ENCODE data around the gene NSFL1C.

The NSFL1C gene

GRCh38 chr20:1462834-1463233 lies 3.8 kb downstream of the NSFL1C start:
- in situ Hi-C loops (cut with MboI; ENCODE audit: low sequenced_read_pairs), result no loop called here

GRCh38 chr20:1462001-1462400 lies 4.6 kb downstream of the NSFL1C start:
- in situ Hi-C loops (cut with MboI; ENCODE audit: low sequenced_read_pairs), result no loop called here

GRCh38 chr20:1460275-1460674 lies 6.4 kb downstream of the NSFL1C start:
- in situ Hi-C loops (cut with MboI; ENCODE audit: low sequenced_read_pairs), result no loop called here

DNA sequence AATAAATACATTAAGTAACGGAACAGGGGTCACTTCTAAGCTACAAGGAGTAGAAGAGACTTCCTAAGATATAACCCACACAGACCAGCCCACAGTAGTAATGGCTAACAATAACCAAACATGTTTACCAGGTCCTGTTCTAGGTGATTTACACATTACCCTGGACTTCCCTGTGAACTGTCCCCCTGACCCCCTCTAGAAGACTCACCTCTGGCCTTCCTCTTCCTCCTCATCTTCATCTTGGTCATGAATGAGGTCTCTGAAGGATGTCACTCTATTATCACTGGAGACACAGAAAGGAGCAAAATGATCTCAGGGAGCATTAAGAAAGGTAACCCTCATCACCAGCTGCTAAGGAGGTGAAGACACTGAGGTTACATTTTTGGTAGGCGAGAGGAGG lies 8.7 kb downstream of the NSFL1C start:
- in situ Hi-C loops (cut with MboI; ENCODE audit: low sequenced_read_pairs), result no loop called here

- in situ Hi-C loops (cut with MboI; ENCODE audit: low sequenced_read_pairs), result no loop called here
Observed at GRCh38 chr20:1456300-1456699, 10.3 kb downstream of the NSFL1C start.

- in situ Hi-C loops (cut with MboI; ENCODE audit: low sequenced_read_pairs), result no loop called here
Observed at GRCh38 chr20:1450926-1451491, 15.6 kb downstream of the NSFL1C start.

- in situ Hi-C loops (cut with MboI; ENCODE audit: low sequenced_read_pairs), result no loop called here
Observed at GRCh38 chr20:1449370-1449769, 17.3 kb downstream of the NSFL1C start.

DNA sequence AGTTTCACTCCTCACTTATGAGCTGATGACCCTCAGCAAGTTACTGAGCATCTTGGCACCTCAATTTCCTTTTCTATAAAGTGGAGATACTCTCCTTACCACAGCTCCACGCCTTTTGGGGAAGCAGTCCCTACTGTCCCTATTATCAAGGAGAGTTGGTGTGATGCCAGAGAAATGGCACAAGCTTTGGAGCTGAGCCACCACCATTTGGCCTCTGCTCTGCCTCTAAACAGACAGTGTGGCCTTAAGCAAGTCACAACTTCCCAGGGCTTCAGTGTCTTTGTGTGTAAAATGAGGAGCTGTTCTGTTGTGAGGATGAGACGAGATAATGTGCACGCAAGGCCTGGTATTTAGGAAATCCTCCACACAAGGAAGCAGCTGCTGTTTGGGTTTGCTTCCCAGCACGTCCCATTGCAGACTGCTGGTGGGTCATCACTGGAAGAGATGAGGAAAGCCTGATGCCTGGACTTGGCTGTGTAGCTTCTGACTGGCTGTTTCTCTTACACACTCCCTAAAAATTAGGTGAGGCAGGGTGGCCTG lies 18.5 kb downstream of the NSFL1C start:
- in situ Hi-C loops (cut with MboI; ENCODE audit: low sequenced_read_pairs), result no loop called here

- in situ Hi-C loops (cut with MboI; ENCODE audit: low sequenced_read_pairs), result no loop called here
Observed at GRCh38 chr20:1446536-1446935, 20.1 kb downstream of the NSFL1C start.

- in situ Hi-C loops (cut with MboI; ENCODE audit: low sequenced_read_pairs), result no loop called here
Observed at GRCh38 chr20:1443085-1443484, 23.6 kb downstream of the NSFL1C start.

- in situ Hi-C loops (cut with MboI; ENCODE audit: low sequenced_read_pairs), result no loop called here
Observed at GRCh38 chr20:1442304-1442703, 24.3 kb downstream of the NSFL1C start.

GRCh38 chr20:1441133-1441532 lies 25.5 kb downstream of the NSFL1C start:
- in situ Hi-C loops (cut with MboI; ENCODE audit: low sequenced_read_pairs), result no loop called here

- in situ Hi-C loops (cut with MboI; ENCODE audit: low sequenced_read_pairs), result no loop called here
Observed at GRCh38 chr20:1440024-1440423, 26.6 kb downstream of the NSFL1C start.

DNA sequence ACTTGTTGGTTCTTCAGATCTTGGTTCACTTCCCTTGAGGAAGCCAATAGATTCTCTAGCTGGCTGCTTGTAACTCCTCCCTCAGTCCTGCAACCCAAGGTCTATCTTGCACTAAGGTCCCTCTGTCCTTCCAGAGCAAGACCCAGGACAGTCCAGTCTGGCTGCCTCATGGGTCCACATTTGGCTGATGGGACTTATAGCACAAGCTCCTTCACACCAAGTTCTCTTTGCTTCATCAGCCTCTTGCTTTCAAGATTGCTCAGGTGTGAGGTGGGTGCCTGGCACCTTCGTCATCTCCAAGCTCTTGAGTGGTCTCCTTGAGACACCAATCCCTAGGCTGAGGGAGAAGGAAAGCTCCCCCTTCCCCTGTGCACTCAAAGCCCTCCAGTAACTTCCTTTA lies 28.3 kb downstream of the NSFL1C start:
- in situ Hi-C loops (cut with MboI; ENCODE audit: low sequenced_read_pairs), result no loop called here

- in situ Hi-C loops (cut with MboI; ENCODE audit: low sequenced_read_pairs), result no loop called here
Observed at GRCh38 chr20:1437235-1437904, 29.3 kb downstream of the NSFL1C start.

GRCh38 chr20:1436263-1436662 lies 30.4 kb downstream of the NSFL1C start:
- in situ Hi-C loops (cut with MboI; ENCODE audit: low sequenced_read_pairs), result no loop called here

DNA sequence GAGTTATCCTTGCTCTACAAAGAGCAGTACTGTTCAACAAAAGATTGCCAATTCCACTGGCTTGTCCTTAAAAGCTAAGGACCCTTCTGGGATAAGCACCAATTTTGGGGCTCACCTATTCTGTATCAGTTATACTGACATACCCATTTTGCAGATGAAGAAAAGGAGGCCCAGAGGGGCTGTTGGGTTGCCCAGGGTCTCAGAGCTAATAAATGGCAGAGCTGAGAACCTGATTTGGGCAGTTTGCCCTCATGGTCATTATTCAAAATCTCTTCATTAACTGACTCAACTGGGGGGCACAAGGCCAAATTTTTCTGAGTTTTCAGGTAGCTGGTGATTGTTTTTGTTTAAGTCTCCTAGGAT lies 31.3 kb downstream of the NSFL1C start:
- in situ Hi-C loops (cut with MboI; ENCODE audit: low sequenced_read_pairs), result no loop called here

DNA sequence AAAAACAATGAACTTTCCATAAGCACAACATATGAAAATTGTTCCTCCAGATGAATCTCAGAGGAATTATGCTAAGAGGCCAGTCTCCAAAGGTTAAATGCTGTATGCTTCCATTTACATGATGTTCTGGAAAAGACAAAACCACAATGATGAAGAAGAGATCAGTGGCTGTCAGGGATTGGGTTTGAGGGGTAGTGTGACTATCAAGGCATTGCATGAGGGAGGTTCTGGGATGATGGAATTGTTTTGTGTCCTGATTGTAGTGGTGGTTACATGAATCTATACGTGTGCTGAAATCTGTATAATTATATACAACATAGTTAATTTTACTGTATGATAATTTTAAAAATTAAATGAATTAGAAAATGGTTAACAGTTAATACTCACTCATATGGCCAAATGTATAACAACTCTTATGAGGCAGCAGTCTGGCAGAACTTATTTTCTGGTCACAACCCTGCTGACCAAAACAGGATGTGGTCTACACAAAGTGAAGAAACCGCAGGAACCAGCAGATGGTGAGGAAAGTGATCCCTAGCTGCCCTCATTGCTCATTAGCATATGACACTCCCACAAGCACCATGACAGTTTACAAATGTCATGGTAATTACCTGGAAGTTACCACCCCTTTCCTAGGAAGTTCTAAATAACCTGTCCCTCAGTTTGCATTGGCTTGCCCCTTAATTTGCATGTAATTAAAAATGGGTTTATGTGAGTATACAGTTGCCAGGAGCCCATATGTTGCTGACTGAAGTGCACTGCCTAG lies 31.9 kb downstream of the NSFL1C start:
- in situ Hi-C loops (cut with MboI; ENCODE audit: low sequenced_read_pairs), result no loop called here

DNA sequence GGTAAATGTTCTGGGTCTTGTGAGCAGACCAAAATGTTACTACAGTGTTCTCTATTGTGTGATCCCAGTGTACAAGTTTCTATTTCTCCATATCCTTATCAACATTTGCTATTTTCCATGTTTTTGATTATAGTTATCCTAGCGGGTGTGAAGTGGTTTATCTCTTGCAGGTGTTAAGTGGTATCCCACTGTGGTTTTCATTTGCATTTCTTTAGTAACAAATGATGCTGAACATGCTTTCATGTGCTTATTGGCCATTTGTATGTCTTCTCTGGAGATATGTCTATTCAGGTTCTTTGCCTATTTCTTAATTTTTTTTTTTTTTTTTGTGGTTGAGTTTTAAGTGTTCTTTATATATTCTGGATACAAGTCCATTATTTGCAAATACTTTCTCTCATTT lies 35.5 kb downstream of the NSFL1C start:
- in situ Hi-C loops (cut with MboI; ENCODE audit: low sequenced_read_pairs), result no loop called here

DNA sequence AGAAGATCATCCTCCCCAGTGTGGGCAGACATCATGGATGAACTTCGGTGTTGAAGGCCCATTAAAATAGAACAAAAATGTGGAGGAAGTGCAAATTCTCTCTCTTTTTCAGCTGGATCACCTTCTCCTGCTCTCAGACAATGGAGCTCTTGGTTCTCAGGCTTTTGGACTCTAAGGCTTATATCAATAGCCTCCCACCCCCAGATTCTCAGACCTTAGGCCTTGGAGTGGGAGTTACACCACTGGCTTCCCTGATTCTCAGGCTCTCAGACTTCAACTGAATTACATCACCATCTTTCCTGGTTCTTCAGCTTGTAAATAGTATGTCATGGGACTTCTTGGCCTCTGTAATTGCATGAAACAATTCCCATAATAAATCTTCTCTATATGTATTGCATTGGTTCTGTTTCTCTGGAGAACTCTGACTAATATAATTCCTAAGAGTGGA lies 36.6 kb downstream of the NSFL1C start:
- in situ Hi-C loops (cut with MboI; ENCODE audit: low sequenced_read_pairs), result no loop called here

DNA sequence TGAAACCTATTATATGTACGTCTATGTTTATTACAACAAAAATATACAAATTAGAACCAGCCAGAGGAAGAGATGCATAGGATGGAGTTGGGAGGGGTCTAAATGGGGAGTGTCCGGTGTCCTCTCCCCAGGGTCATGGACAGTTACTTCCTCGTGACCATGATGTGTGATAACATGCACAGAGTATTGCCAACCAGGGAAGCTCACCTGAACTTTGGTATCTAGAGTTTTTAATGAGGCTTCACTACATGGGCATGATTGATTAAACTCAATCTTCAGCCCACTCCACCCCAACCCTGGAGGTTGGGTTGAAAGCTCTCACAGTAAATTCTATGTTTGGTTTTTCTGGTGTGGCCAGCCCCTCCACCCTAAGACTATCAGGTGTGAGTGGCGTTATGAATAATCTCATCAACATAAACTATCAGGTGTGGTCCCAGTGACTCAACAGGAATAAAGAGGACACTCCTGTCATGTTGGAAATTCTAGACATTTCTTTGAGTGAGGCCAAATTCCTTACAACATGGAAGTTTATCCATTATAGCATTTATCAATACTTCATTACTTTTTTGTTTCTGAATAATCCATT lies 37.4 kb downstream of the NSFL1C start:
- in situ Hi-C loops (cut with MboI; ENCODE audit: low sequenced_read_pairs), result no loop called here

Measured in hTERT RPE-1 (cell line).